SK-N-MC (cell line): ENCODE results near the gene VEZT.

Experiments
- DNase-seq: peaks from one replicate; pipeline ENCODE4 v3.0.0-alpha.2; 2011; ENCODE audit warnings: low read depth, low spot score
- H3K27ac ChIP-seq: fragments of 200-600 bp; sonication (generic); 2 replicates; pipeline ENCODE4 v1.5.1; 2016; ENCODE audit warnings: mixed run types
- H3K36me3 ChIP-seq: fragments of 200-600 bp; sonication (generic); 2 replicates; pipeline ENCODE4 v1.6.1; 2017; ENCODE audit warnings: antibody characterized with exemption, low read length, mixed read lengths; ENCODE audit not compliant: insufficient read depth
- H3K4me3 ChIP-seq: fragments of 200-600 bp; sonication (generic); 2 replicates; pipeline ENCODE4 v1.5.1; 2016
- H3K9ac ChIP-seq: fragments of 200-600 bp; sonication (generic); 2 replicates; pipeline ENCODE4 v1.8.0; 2017; ENCODE audit warnings: mixed run types, mixed read lengths; ENCODE audit not compliant: insufficient read length
- H3K9me3 ChIP-seq: fragments of 200-600 bp; sonication (generic); 2 replicates; pipeline ENCODE4 v1.6.1; 2017; ENCODE audit warnings: low read depth, mild to moderate bottlenecking, antibody characterized with exemption, low read length, moderate library complexity, mixed read lengths
- EZH2 ChIP-seq: fragments of 200-600 bp; sonication (generic); IDR thresholded peaks from one replicate; pipeline ENCODE4 v1.6.1; 2017; ENCODE audit warnings: antibody characterized with exemption
- FOXP2 ChIP-seq: optimal IDR thresholded peaks from 2 replicates; pipeline ENCODE3; 2011; ENCODE audit warnings: mild to moderate bottlenecking, moderate library complexity; ENCODE audit not compliant: insufficient read depth; ENCODE audit errors: extremely low read length, control extremely low read depth
- POLR2AphosphoS5 ChIP-seq: IDR thresholded peaks from 2 replicates; pipeline ENCODE4 v1.6.1; 2012; ENCODE audit warnings: mild to moderate bottlenecking, low read depth, low read length, borderline replicate concordance

The VEZT gene

DNA sequence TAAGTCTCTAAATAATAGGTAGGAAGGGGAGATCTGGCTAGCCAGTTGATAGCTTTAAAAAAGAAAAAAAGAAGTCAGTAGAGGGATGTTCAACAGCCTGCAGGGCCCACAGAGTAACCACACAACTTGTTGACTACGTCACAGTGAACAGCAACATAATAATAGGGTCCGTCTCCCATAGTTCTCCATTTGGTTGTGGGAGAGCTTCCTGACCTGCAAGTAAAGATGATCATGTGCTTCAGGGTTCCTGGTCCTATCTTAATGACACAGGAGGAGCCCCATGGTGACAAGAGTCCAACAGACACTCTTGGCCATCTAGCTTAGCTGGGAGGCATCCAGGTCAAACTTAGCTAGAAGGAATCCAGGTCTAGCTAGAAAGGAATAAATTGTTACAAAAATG lies 36.5 kb upstream of the VEZT start:
- Histone ChIP-seq H3K27ac (no peak overlapping the region), H3K9me3 (no peaks in the 10 kb centered on the region), H3K9ac (no peak overlapping the region), H3K4me3 (no peak overlapping the region), H3K36me3 (no peaks in the 10 kb centered on the region)
- DNase-seq = no peak
- TF ChIP-seq EZH2 (no peak), POLR2AphosphoS5 (no peak), FOXP2 (no peak)

DNA sequence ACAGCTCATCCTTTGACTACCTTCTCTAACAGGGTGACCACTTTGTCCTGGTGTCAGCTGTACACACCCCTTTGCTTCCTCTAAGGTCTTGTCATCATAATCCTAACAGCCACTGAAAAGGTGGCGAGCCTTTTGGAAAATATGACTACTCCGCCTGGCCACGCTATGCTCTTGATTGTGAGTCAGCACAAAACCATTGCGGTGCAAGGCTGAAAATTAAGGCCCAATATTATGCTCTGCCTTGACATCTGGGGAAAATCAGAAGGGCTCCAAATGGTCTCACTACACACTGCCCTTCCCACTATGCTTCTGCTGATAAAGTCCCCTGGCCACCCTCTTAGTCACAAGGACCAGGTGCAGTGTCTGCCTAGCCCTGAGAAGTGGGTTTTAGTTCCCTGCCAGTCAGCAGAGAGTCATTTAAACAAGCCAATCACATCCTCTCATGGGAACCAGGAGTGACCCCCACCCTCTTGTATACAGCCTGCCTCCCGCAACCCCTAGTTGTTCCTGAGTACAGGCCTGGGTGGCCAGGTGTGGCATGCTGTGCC lies 34.7 kb upstream of the VEZT start:
- H3K4me3 ChIP-seq = no peak overlapping the region
- TF ChIP-seq FOXP2 = no peak
- TF ChIP-seq EZH2 = no peak
- TF ChIP-seq POLR2AphosphoS5 = no peak
- no peaks in the 10 kb centered on the region for H3K9me3 ChIP-seq
- no peaks in the 10 kb centered on the region for H3K36me3 ChIP-seq
- no peak overlapping the region for H3K27ac ChIP-seq
- H3K9ac ChIP-seq = no peak overlapping the region
- no peak for DNase-seq

DNA sequence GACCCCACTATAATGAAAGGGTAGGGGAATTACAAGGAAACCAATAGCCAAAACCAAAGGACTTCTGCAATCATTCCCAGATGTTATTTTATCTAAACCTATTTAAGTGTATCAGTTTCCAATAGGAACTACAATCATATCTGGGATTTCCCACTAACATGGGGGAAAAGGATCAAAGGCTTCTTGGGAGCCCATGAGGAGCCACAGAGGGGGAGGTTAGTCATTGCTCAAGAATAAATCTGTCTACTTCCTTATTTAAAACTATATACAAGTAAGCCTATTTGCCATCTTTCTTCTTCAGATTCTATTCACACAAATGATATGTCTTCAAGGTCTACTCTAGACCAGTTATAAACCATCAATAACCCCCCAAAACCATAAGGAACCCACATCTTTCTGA lies 33.5 kb upstream of the VEZT start:
- H3K9me3 ChIP-seq = no peaks in the 10 kb centered on the region
- H3K27ac ChIP-seq = no peak overlapping the region
- no peaks in the 10 kb centered on the region for H3K36me3 ChIP-seq
- H3K9ac ChIP-seq = no peak overlapping the region
- TF ChIP-seq EZH2 (no peak), FOXP2 (no peak), POLR2AphosphoS5 (no peak)
- H3K4me3 ChIP-seq = no peak overlapping the region
- DNase-seq = no peak

DNA sequence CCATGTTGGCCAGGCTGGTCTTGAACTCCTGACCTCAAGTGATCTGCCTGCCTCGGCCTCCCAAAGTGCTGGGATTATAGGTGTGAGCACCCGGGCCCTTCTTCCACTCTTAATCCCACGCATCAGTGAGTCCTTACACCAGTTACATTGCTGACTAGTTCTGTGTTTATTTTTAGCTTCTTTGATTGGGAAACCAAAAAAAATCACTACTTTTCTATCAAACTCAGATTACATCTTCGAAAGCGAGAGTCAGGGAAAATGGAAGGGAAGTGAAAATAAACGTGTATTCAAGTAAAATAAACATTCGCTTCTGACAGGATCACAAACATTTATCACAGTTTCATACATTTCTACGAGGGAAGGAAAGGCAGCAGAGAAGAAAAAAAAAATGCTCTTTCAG lies 32.5 kb upstream of the VEZT start:
- Histone ChIP-seq H3K9me3 (no peaks in the 10 kb centered on the region), H3K4me3 (no peak overlapping the region), H3K27ac (no peak overlapping the region), H3K9ac (no peak overlapping the region), H3K36me3 (no peaks in the 10 kb centered on the region)
- TF ChIP-seq POLR2AphosphoS5 = no peak
- no peak for TF ChIP-seq EZH2
- no peak for TF ChIP-seq FOXP2
- no peak for DNase-seq

DNA sequence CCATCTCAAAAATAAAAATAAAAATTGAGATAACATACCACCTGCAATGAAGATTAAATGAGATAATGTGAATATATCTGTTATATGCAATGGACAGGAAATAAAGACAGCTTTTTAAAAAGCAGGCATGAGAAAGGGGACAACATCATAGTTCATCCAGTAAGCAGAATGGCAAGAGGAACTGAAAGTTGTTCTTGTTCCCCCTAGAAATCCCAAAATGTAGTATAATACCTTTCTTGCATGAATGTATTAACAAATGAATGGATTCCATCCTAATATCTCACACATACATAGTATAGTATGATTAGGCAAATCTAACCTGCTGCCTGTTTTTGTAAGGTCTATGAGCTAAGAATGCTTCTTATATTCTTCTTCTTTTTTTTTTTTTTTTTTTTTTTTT lies 31.8 kb upstream of the VEZT start:
- H3K36me3 ChIP-seq = no peaks in the 10 kb centered on the region
- no peaks in the 10 kb centered on the region for H3K9me3 ChIP-seq
- H3K9ac ChIP-seq = no peak overlapping the region
- no peak overlapping the region for H3K27ac ChIP-seq
- DNase-seq = no peak
- H3K4me3 ChIP-seq = no peak overlapping the region
- TF ChIP-seq FOXP2 (no peak), EZH2 (no peak), POLR2AphosphoS5 (no peak)

DNA sequence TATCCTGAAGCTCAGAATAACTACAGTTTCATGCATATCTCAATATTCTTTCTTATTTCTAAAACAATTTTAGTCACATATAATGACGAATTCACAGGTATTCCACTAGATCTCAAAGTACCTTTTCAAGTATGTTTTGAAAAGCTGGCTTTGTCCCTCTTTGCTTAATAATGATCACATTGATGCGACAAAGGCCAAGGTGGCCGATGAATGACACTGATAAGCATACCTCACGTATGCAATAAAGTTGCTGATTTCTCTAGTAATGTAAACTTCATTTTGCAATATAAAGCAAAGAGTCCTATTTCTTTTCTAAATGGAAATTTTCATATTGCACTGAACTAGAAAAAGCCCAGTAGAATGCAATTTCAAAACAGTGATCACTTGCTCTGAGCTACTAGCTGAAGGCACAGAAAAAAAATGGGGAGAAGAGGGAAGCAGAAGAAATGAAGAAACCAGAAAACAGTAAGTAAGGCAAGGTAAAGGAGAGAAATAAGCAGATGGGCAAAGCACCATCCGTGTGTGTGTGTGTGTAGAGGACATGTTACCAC lies 29.7 kb upstream of the VEZT start:
- Histone ChIP-seq H3K9me3 (no peaks in the 10 kb centered on the region), H3K27ac (no peak overlapping the region), H3K9ac (no peak overlapping the region), H3K36me3 (no peaks in the 10 kb centered on the region), H3K4me3 (no peak overlapping the region)
- no peak for TF ChIP-seq FOXP2
- no peak for TF ChIP-seq EZH2
- no peak for DNase-seq

DNA sequence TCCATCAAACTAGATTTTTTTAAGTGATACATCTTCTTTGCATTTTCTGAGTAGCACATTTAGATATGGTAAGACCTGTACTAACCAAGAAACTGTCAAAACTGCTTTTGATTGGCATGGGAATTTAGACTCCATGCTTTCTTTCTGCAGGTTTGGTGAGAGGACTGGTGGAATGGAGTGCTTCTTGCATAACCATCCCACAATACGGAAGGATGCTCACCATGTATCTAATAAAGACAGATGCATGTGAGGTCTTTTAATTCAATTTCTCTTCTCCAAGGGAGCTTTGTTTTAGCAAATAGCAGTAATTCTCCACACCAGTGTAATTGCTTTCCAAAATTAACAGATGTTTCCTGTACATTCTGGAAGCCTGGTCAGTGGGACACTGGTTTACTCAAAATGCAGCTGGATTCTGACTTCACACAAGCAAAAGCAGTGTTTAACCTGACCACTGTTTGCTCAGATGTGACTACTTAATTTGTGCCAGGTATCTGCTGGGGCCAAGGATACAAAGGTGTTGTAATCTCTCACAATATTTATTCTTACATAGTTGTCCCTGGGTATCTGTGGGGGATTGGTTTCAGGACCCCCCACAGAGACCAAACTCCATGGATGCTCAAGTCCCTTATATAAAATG lies 26.4 kb upstream of the VEZT start:
- no peak overlapping the region for H3K9ac ChIP-seq
- no peaks in the 10 kb centered on the region for H3K9me3 ChIP-seq
- no peak overlapping the region for H3K4me3 ChIP-seq
- H3K36me3 ChIP-seq = no peaks in the 10 kb centered on the region
- no peak overlapping the region for H3K27ac ChIP-seq
- TF ChIP-seq POLR2AphosphoS5 = no peak
- TF ChIP-seq EZH2 = no peak
- no peak for TF ChIP-seq FOXP2
- DNase-seq = no peak

DNA sequence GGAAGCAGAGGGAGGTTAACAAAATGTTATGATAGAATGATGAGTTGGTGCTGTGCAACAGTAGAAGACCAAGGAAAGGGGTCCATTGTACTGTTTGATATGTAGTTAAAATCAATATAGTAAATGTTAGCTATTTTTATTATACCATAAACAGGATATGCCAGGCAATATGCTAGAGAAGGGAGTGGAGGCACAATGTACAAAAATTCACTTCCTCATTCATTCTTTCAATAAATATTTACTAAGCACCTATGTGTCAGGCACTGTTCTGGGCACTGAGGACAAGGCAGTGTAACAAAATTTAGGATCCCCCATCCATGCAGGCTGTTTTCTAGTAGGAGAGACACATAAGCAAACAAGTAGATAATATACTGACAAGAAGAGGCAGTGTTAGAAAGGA lies 25.3 kb upstream of the VEZT start:
- H3K27ac ChIP-seq = no peak overlapping the region

More for the DNA sequence above, 25.3 kb upstream of the VEZT start:
- no peak overlapping the region for H3K4me3 ChIP-seq
- H3K9me3 ChIP-seq = no peaks in the 10 kb centered on the region
- H3K9ac ChIP-seq = no peak overlapping the region
- no peaks in the 10 kb centered on the region for H3K36me3 ChIP-seq
- DNase-seq = no peak
- TF ChIP-seq POLR2AphosphoS5 (no peak), EZH2 (no peak), FOXP2 (no peak)
